ENCODE results near the gene REC114. TPM values are rescaled to one million over a fixed set of nuclear protein-coding genes. Genes with fewer than 3 reads are reported as not detected.
"Not testable (repeated sequence)": the region's sequence is repeated elsewhere in the genome, so short reads cannot be mapped to it uniquely, and the experiment has no call there.

Gene REC114
- total and polyA plus RNA-seq, 10 of the 15 experiments (the other 5 are each of a cell fraction or from before 2014, with no cell fraction given), result not detected

- Histone ChIP-seq H3K4me2 (ENCODE audit: control insufficient read depth, insufficient read depth) (no peak overlapping the region), H3K4me3 (no peak overlapping the region), H2AFZ (ENCODE audit: control insufficient read depth, low read depth, low read length) (no peak overlapping the region), H4K20me1 (ENCODE audit: control insufficient read depth, insufficient read depth) (no peaks in the 10 kb centered on the region), H3K27me3 (replicated peaks in 1 of 2; ENCODE audit: control insufficient read depth in 2 of 2, insufficient read depth in 2 of 2, low read length in 1 of 2) (no peaks in the 10 kb centered on the region), H3K27ac (ENCODE audit: control insufficient read depth, insufficient read depth) (no peak overlapping the region), H3K79me2 (ENCODE audit: control insufficient read depth, insufficient read depth, low read length) (no peaks in the 10 kb centered on the region), H3K4me1 (ENCODE audit: control insufficient read depth, insufficient read depth, low read length) (no peaks in the 10 kb centered on the region), H3K36me3 (ENCODE audit: control insufficient read depth in 2 of 2, insufficient read depth in 2 of 2, low read length in 1 of 2) (no peaks in the 10 kb centered on the region), H3K9ac (ENCODE audit: control insufficient read depth, insufficient read depth, low read length) (no peak overlapping the region), H3K9me3 (replicated peaks; ENCODE audit: control insufficient read depth, insufficient read depth, low read length) (no peaks in the 10 kb centered on the region)
- RAD21 ChIA-PET (ENCODE audit: unreplicated experiment), result no interaction called here
- ATAC-seq (no peak), FAIRE-seq (no peak), DNase-seq (ENCODE audit: low read depth, low spot score) (no peak)
- SMC1A ChIA-PET (ENCODE audit: uncharacterized antibody, unreplicated experiment), result no interaction called here
- TF ChIP-seq ZBTB4 (CRISPR knock-in tag; IDR thresholded peaks at IDR 0.05), result no peak
- no peak for TF ChIP-seq CREM (IDR thresholded peaks at IDR 0.05; ENCODE audit: low read depth)
- POLR2A ChIA-PET, result no interaction called here
- intact Hi-C loops (cut with micrococcal nuclease; ENCODE audit: unreplicated experiment) (no loop called here), in situ Hi-C loops (cut with MboI) (no loop called here)
- CTCF ChIA-PET, result no interaction called here
- 46% methylated on average over 5 of the region's 5 CpGs for WGBS (ENCODE audit: insufficient coverage, insufficient replicate concordance, low lambda C conversion rate, missing lambda C conversion rate)
- no TSS peak for BruUV-seq (replicated peaks)
Measured at GRCh38 chr15:73485372-73485771, 42.4 kb downstream of the REC114 start.

DNA sequence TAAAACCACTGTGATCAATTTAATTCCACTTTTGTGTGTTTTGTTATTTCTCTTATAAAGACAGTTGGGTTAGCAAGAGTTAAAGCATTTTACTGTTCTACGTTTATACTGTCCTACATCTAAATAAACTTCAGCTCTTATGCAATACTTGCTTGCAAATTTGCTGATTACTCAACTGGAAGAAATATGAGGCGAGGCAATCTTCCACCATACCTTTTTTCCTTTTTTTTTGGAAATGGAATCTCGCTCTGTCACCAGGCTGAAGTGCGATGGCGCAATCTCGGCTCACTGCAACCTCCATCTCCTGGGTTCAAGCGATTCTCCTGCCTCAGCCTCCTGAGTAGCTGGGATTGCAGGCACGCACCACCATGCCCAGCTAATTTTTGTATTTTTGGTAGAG, 42.9 kb downstream of the REC114 start:
- H3K79me2 ChIP-seq (ENCODE audit: control insufficient read depth, insufficient read depth, low read length); in situ Hi-C loops (cut with MboI); BruUV-seq (replicated peaks); H3K36me3 ChIP-seq (ENCODE audit: control insufficient read depth in 2 of 2, insufficient read depth in 2 of 2, low read length in 1 of 2); H3K4me3 ChIP-seq; FAIRE-seq; H3K9ac ChIP-seq (ENCODE audit: control insufficient read depth, insufficient read depth, low read length); ATAC-seq; intact Hi-C loops (cut with micrococcal nuclease; ENCODE audit: unreplicated experiment); RAD21 ChIA-PET (ENCODE audit: unreplicated experiment); H2AFZ ChIP-seq (ENCODE audit: control insufficient read depth, low read depth, low read length); CTCF ChIA-PET; SMC1A ChIA-PET (ENCODE audit: uncharacterized antibody, unreplicated experiment); H4K20me1 ChIP-seq (ENCODE audit: control insufficient read depth, insufficient read depth); POLR2A ChIA-PET; H3K27ac ChIP-seq (ENCODE audit: control insufficient read depth, insufficient read depth); DNase-seq (ENCODE audit: low read depth, low spot score); H3K4me1 ChIP-seq (ENCODE audit: control insufficient read depth, insufficient read depth, low read length); H3K27me3 ChIP-seq (replicated peaks in 1 of 2; ENCODE audit: control insufficient read depth in 2 of 2, insufficient read depth in 2 of 2, low read length in 1 of 2); H3K4me2 ChIP-seq (ENCODE audit: control insufficient read depth, insufficient read depth); H3K9me3 ChIP-seq (replicated peaks; ENCODE audit: control insufficient read depth, insufficient read depth, low read length): not testable (repeated sequence)
- 50% methylated on average over 8 of the region's 8 CpGs for WGBS (ENCODE audit: insufficient coverage, insufficient replicate concordance, low lambda C conversion rate, missing lambda C conversion rate)

Data from GM12878 (cell line).